Mucosa of descending colon (tissue), 3 donors: Measurements from ENCODE around the gene RPL15. TPM values are rescaled to one million over a fixed set of nuclear protein-coding genes. Genes with fewer than 3 reads are reported as not detected.
"Not testable (repeated sequence)": the region's sequence is repeated elsewhere in the genome, so short reads cannot be mapped to it uniquely, and the experiment has no call there.

Experiments used
- ATAC-seq: fragments of 200-7000 bp; cut with Tn5 transposase; one replicate; pipeline ENCODE4 v1.9.1; 2020; ENCODE audit warnings: mild to moderate bottlenecking, moderate library complexity
- DNase-seq, 3 donors: peaks; one replicate each; pipeline ENCODE4 v3.0.0-alpha.2; 2020
- H3K36me3 ChIP-seq: fragments of 200-600 bp; one replicate; pipeline ENCODE4 v1.8.0; 2021; ENCODE audit warnings: low read depth, mild to moderate bottlenecking
- H3K4me1 ChIP-seq: fragments of 200-600 bp; one replicate; pipeline ENCODE4 v1.8.0; 2021; ENCODE audit warnings: low read depth, mild to moderate bottlenecking
- H3K4me3 ChIP-seq: fragments of 200-600 bp; one replicate; pipeline ENCODE4 v1.8.0; 2021; ENCODE audit warnings: mild to moderate bottlenecking
- H3K9me3 ChIP-seq: fragments of 200-600 bp; one replicate; pipeline ENCODE4 v1.8.0; 2021; ENCODE audit warnings: mild to moderate bottlenecking
- CTCF ChIP-seq: fragments of 200-600 bp; IDR thresholded peaks from one replicate; pipeline ENCODE4 v1.8.0; 2022; ENCODE audit warnings: antibody characterized with exemption, mild to moderate bottlenecking
- intact Hi-C, 2 donors: fragments of 100-400 bp; cut with DNase I in 1 of 2; cut with micrococcal nuclease in 1 of 2; formaldehyde crosslinking; loops; one replicate each; pipeline versions ENCODE4 v1.11.0 to v1.11.1; 2022; cut with DNase I, micrococcal nuclease
- total RNA-seq, 3 donors: library from RNA; stranded (reverse); fragmentation: NEBNext Ultra II Directional in 2 of 3; extraction: Animal tissue kit (Norgen Biotek cat#: 25700) in 2 of 3; gene quantifications; one replicate each; pipeline versions ENCODE4 v1.2.1 to v1.2.4, GENCODE V29; 2021 to 2023
- donor health status: DM: no; HTN: no; CAD: no; lungs with moderate emphysema.
- donor health status: DM: no; HTN: no; CAD: no.
- donor health status: DM: no; HTN: yes; CAD: no.

RPL15 gene
- total RNA-seq, 3 donors from 2014 or later: 1,277 to 1,409 (median 1,319) TPM

- TF ChIP-seq CTCF: no peak
- no peak for DNase-seq
- peak; percentile 15 for ATAC-seq
- H3K9me3 ChIP-seq: no peaks in the 10 kb centered on the region
- H3K36me3 ChIP-seq: no peaks in the 10 kb centered on the region
- no peak overlapping the region for H3K4me3 ChIP-seq
- intact Hi-C loops: loop anchor here in 1 of 2 donors (10.0 kb wide), 1 partner anchor 443 kb away; no protein-coding TSS in a partner anchor
- H3K4me1 ChIP-seq: peaks cover 8% of the 10 kb centered on the region
These were observed 39.5 kb upstream of the RPL15 start for GRCh38 chr3:23877329-23877980.

- Histone ChIP-seq H3K4me1 (peaks cover 6% of the 10 kb centered on the region), H3K36me3 (no peaks in the 10 kb centered on the region), H3K4me3 (no peak overlapping the region), H3K9me3 (no peaks in the 10 kb centered on the region)
- TF ChIP-seq CTCF: no peak
- ATAC-seq (no peak), DNase-seq (no peak)
- intact Hi-C loops: loop anchor here in 1 of 2 donors (10.0 kb wide), 1 partner anchor 445 kb away; no protein-coding TSS in a partner anchor
These were observed 37.4 kb upstream of the RPL15 start for GRCh38 chr3:23879485-23879884.

- Histone ChIP-seq H3K36me3 (no peaks in the 10 kb centered on the region), H3K9me3 (no peaks in the 10 kb centered on the region), H3K4me3 (no peak overlapping the region), H3K4me1 (peaks cover 4% of the 10 kb centered on the region)
- intact Hi-C loops: no loop called here
- no peak for DNase-seq
- peak; percentile 32 for ATAC-seq
- no peak for TF ChIP-seq CTCF
These were observed 36.1 kb upstream of the RPL15 start for GRCh38 chr3:23880703-23881339.

- H3K9me3 ChIP-seq, H3K36me3 ChIP-seq, intact Hi-C loops, DNase-seq, H3K4me3 ChIP-seq, H3K4me1 ChIP-seq, ATAC-seq: not testable (repeated sequence)
These were observed 34.9 kb upstream of the RPL15 start for GRCh38 chr3:23881993-23882392.

- Histone ChIP-seq H3K4me3 (no peak overlapping the region), H3K9me3 (no peaks in the 10 kb centered on the region), H3K36me3 (no peaks in the 10 kb centered on the region), H3K4me1 (peaks cover 4% of the 10 kb centered on the region)
- DNase-seq (no peak), ATAC-seq (no peak)
- intact Hi-C loops: no loop called here
- no peak for TF ChIP-seq CTCF
These were observed 34.4 kb upstream of the RPL15 start for GRCh38 chr3:23882487-23882918.

GRCh38 chr3:23884481-23884880, 32.5 kb upstream of the RPL15 start:
- H3K4me3 ChIP-seq: no peak overlapping the region
- DNase-seq (no peak), ATAC-seq (no peak)
- no peaks in the 10 kb centered on the region for H3K36me3 ChIP-seq
- no peaks in the 10 kb centered on the region for H3K9me3 ChIP-seq
- intact Hi-C loops: no loop called here
- peaks cover 4% of the 10 kb centered on the region for H3K4me1 ChIP-seq
- no peak for TF ChIP-seq CTCF
